ENCODE results near the gene ATP6V0C.
"Not testable (repeated sequence)": the region's sequence is repeated elsewhere in the genome, so short reads cannot be mapped to it uniquely, and the experiment has no call there.

Gene ATP6V0C

DNA sequence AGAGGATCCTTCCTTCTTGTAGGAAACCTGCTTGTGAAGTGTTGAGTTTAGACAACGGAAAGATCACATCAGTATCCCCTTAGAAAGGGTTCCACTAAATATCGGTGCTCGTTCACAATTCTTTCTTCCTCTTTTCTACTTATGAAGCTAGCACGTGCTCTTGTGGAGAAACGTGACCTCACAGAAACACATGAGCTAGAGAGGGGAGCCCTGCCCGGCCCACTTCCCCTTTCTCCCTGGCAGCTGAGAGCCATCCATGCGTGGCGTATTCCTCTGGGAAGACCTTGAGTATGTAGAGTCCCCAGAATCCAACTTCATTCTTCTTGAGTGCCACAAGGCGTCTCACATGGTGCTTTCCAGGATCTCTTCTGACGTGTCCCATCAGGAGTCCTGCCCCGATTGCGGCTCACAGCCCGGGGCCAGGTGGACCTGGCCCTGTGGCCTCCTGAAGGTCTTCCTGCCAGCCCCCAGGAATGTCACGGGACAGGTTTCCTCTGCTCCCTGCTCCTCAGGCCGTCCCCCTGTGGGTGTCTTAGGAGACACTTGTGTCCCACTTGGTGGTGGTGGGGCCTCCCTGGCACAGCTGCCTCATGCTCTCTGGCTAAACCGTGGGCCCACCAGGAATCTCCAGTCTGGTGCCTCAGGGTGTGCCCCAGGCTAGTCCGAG is 46.5 kb downstream of the ATP6V0C start:
- DNase-seq, result not testable (repeated sequence)

DNA sequence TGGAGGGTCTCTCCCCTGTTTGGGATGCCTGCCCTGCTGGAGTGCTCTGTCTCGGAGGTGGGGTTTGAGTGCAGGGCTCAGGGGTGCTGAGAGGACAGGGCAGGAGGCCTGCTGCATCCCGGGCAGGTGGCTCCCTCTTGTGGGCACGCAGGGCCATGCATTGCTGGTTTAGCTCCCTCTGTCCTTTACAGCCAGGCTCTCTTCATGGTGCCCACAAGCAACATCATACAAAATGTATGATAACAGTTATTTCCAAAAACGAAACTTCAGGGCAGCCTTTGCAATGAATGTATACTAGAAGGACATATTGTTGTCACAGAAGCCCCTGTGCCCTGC is 47.0 kb downstream of the ATP6V0C start:
- DNase-seq, result not testable (repeated sequence)

DNA sequence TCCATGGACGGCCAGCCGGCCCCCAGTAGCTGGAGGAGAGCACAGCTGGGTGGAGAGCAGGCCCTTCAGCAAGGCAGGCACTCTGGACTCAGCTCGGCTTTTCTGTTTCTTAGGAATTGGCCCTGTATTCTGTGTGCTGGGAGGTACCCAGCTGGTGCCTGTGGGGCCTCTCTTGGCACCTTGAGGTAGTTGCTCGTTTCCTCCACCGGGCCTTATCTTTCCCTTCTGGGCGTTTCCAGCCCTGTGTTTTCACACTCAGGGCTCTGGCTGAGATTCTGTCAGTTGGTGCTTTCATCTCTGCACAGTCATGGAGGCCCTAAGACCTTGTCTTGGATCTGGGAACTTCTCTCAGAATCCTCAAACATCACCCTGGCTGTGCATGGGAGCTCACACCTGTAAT is 53.8 kb downstream of the ATP6V0C start:
- DNase-seq, result not testable (repeated sequence)

DNA sequence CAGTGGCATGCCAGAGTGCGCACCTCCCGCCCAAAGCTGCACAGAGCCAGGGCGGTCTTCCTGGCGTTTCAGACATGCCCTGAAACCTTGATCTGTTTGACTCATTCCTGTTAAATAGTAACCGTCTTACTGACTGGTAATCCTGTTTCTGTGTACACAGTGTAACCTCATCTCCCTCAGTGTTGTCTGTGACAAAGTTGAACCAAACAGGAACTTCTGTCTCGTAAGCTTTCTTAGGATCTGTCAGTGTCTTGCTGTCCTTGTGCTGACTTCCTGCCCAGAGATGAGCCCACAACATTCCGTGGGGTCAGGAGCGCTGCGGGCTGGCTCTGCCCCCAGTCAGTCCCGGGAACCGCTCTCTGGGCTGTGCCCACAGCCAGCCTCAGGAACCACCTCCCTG is 54.8 kb downstream of the ATP6V0C start:
- DNase-seq, result not testable (repeated sequence)
